ENCODE measurements around the gene PRDM15. TPM values are rescaled to one million over a fixed set of nuclear protein-coding genes. Genes with fewer than 3 reads are reported as not detected.

PRDM15 gene
- total RNA-seq, 1 donor from 2014 or later = 16.2 TPM

GRCh38 chr21:41830764-41831452, 48.2 kb downstream of the PRDM15 start:
- H3K4me1 Mint-ChIP-seq (ENCODE audit: low read depth) = no peaks in the 10 kb centered on the region
- H3K27ac Mint-ChIP-seq = no peak overlapping the region
- DNase-seq (ENCODE audit: low spot score, unreplicated experiment) = no peak
- no peaks in the 10 kb centered on the region for H3K9me3 Mint-ChIP-seq (ENCODE audit: low read depth)
- no peaks in the 10 kb centered on the region for H3K27me3 Mint-ChIP-seq
- H3K4me3 Mint-ChIP-seq (ENCODE audit: low read depth) = no peak overlapping the region
- peaks cover 6% of the 10 kb centered on the region for H3K36me3 Mint-ChIP-seq (ENCODE audit: insufficient read depth)
- TF ChIP-seq CTCF (IDR thresholded peaks at IDR 0.05; ENCODE audit: unreplicated experiment) = no peak

- DNase-seq (ENCODE audit: low spot score, unreplicated experiment) = no peak
- peaks cover 3% of the 10 kb centered on the region for H3K36me3 Mint-ChIP-seq (ENCODE audit: insufficient read depth)
- H3K4me1 Mint-ChIP-seq (ENCODE audit: low read depth) = no peaks in the 10 kb centered on the region
- no peak overlapping the region for H3K27ac Mint-ChIP-seq
- no peak overlapping the region for H3K4me3 Mint-ChIP-seq (ENCODE audit: low read depth)
- H3K9me3 Mint-ChIP-seq (ENCODE audit: low read depth) = no peaks in the 10 kb centered on the region
- H3K27me3 Mint-ChIP-seq = no peaks in the 10 kb centered on the region
- TF ChIP-seq CTCF (IDR thresholded peaks at IDR 0.05; ENCODE audit: unreplicated experiment) = no peak
Observed at GRCh38 chr21:41830145-41830707, 48.9 kb downstream of the PRDM15 start.

GRCh38 chr21:41828884-41829360, 50.2 kb downstream of the PRDM15 start:
- Mint-ChIP-seq H3K9me3 (ENCODE audit: low read depth) (no peaks in the 10 kb centered on the region), H3K27me3 (no peaks in the 10 kb centered on the region), H3K36me3 (ENCODE audit: insufficient read depth) (peaks cover under 1% of the 10 kb centered on the region), H3K4me3 (ENCODE audit: low read depth) (no peak overlapping the region), H3K27ac (no peak overlapping the region), H3K4me1 (ENCODE audit: low read depth) (no peaks in the 10 kb centered on the region)
- no peak for DNase-seq (ENCODE audit: low spot score, unreplicated experiment)
- no peak for TF ChIP-seq CTCF (IDR thresholded peaks at IDR 0.05; ENCODE audit: unreplicated experiment)

- no peaks in the 10 kb centered on the region for H3K36me3 Mint-ChIP-seq (ENCODE audit: insufficient read depth)
- H3K27me3 Mint-ChIP-seq = no peaks in the 10 kb centered on the region
- no peak overlapping the region for H3K4me3 Mint-ChIP-seq (ENCODE audit: low read depth)
- TF ChIP-seq CTCF (IDR thresholded peaks at IDR 0.05; ENCODE audit: unreplicated experiment) = no peak
- no peak overlapping the region for H3K27ac Mint-ChIP-seq
- DNase-seq (ENCODE audit: low spot score, unreplicated experiment) = no peak
- H3K4me1 Mint-ChIP-seq (ENCODE audit: low read depth) = no peaks in the 10 kb centered on the region
- H3K9me3 Mint-ChIP-seq (ENCODE audit: low read depth) = no peaks in the 10 kb centered on the region
Observed at GRCh38 chr21:41827951-41828883, 50.9 kb downstream of the PRDM15 start.

- H3K4me1 Mint-ChIP-seq (ENCODE audit: low read depth) = no peaks in the 10 kb centered on the region
- no peaks in the 10 kb centered on the region for H3K27me3 Mint-ChIP-seq
- no peaks in the 10 kb centered on the region for H3K36me3 Mint-ChIP-seq (ENCODE audit: insufficient read depth)
- no peak for DNase-seq (ENCODE audit: low spot score, unreplicated experiment)
- H3K27ac Mint-ChIP-seq = no peak overlapping the region
- no peaks in the 10 kb centered on the region for H3K9me3 Mint-ChIP-seq (ENCODE audit: low read depth)
- TF ChIP-seq CTCF (IDR thresholded peaks at IDR 0.05; ENCODE audit: unreplicated experiment) = no peak
- no peak overlapping the region for H3K4me3 Mint-ChIP-seq (ENCODE audit: low read depth)
Observed at GRCh38 chr21:41825881-41826280, 53.3 kb downstream of the PRDM15 start.

Data from progenitor cell of endocrine pancreas (in vitro differentiated cells).